ENCODE data around the gene ANKRD24.
"Not testable (repeated sequence)": the region's sequence is repeated elsewhere in the genome, so short reads cannot be mapped to it uniquely, and the experiment has no call there.

Gene ANKRD24

GRCh38 chr19:4228765-4229178, 46.3 kb downstream of the ANKRD24 start:
- TF ChIP-seq CTCF (IDR thresholded peaks at IDR 0.05) (no peak), ZFX (IDR thresholded peaks at IDR 0.05; ENCODE audit: borderline replicate concordance) (no peak)
- no peak overlapping the region for H3K27ac ChIP-seq

GRCh38 chr19:4229179-4229931, 46.9 kb downstream of the ANKRD24 start, which contains the start of gene EBI3:
Gene EBI3, plus strand, starts transcription at chr19:4229523. Its CDS starts 28 bp downstream, at chr19:4229551.
- H3K27ac ChIP-seq: no peak within 1 kb of the TSS
- TF ChIP-seq CTCF (IDR thresholded peaks at IDR 0.05): no peak
- TF ChIP-seq ZFX (IDR thresholded peaks at IDR 0.05; ENCODE audit: borderline replicate concordance): no peak

GRCh38 chr19:4230237-4230636, 47.7 kb downstream of the ANKRD24 start:
- H3K27ac ChIP-seq: not testable (repeated sequence)

DNA sequence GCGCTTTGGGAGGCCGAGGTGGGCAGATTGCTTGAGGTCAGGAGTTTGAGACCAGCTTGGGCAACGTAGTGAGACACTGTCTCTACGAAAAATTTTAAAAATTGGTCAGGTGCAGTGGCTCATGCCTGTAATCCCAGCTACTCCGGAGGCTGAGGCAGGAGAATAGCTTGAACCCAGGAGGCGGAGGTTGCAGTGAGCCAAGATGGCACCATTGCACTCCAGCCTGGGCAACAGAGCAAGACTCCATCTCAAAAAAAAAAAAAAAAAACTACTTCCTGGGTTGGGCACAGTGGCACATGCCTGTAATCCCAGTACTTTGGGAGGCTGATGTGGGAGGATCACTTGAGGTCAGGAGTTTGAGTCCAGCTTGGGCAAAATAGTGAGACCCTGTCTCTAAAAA, 49.0 kb downstream of the ANKRD24 start:
- not testable (repeated sequence) for H3K27ac ChIP-seq

GRCh38 chr19:4232139-4232538, 49.6 kb downstream of the ANKRD24 start:
- not testable (repeated sequence) for H3K27ac ChIP-seq

DNA sequence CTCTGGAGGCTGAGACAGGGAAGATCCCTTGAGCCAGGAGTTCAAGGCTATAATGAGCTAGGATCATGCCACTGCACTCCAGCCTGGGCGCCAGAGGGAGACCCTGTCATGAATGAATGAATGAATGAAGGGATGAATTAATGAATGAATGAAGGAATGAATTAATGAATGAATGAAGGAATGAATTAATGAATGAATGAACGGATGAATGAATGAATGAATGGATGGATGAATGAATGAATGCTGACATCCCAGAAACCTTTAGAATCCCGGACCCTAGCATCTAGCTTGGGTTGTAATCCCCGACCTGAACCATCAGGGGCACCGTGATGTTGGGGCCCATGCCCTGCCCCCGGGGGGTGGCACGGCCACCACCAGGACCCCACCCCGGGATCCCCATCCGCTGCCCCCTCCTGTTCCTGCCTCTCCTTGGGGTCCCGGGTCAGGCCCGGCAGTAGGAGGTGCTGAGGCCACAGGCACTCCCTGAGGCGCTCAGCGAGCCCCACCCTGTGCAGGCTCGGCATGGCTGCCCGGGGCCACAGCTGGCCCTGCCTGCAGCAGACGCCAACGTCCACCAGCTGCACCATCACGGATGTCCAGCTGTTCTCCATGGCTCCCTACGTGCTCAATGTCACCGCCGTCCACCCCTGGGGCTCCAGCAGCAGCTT, 50.3 kb downstream of the ANKRD24 start:
- no peak overlapping the region for H3K27ac ChIP-seq
- TF ChIP-seq ZFX (IDR thresholded peaks at IDR 0.05; ENCODE audit: borderline replicate concordance) (no peak), CTCF (IDR thresholded peaks at IDR 0.05) (no peak)

DNA sequence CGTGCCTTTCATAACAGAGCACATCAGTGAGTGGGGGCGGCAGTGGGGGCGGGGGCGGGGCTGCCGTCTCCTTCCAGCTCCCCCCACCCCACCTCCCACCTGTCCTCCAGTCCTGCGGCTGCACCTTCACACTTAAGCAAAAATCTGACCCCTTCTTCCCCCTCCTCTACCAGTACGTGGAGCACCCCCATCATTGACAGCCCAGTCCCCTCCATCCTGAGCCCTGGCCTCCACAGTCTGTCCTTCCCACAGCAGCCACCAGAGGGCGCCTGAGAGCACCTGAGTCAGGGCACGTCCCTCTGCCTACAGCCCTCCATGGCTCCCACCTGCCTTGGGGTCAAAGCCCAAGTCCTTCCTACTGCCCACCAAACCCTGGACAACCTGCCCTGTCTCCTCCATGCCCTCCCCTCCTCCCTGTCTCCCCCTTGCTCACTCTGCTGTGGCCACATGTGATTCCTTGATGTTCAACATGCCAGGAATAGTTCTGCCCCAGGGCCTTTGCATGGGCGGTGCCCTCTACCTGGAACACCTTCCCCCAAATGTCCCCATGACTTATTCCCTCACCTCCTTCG, 50.9 kb downstream of the ANKRD24 start:
- TF ChIP-seq CTCF (IDR thresholded peaks at IDR 0.05) (peak; percentile 86), ZFX (IDR thresholded peaks at IDR 0.05; ENCODE audit: borderline replicate concordance) (no peak)
- H3K27ac ChIP-seq: no peak overlapping the region

- TF ChIP-seq CTCF (IDR thresholded peaks at IDR 0.05): no peak
- TF ChIP-seq ZFX (IDR thresholded peaks at IDR 0.05; ENCODE audit: borderline replicate concordance): no peak
Measured at GRCh38 chr19:4234142-4234861, 51.8 kb downstream of the ANKRD24 start.

More at GRCh38 chr19:4234142-4234861, 51.8 kb downstream of the ANKRD24 start:
- H3K27ac ChIP-seq: no peak overlapping the region

All from 22Rv1 (cell line).